Astrocyte of the hippocampus (primary cell): ENCODE data around the gene KIAA1586.
"Not testable (repeated sequence)": the region's sequence is repeated elsewhere in the genome, so short reads cannot be mapped to it uniquely, and the experiment has no call there.

Source experiments
- DNase-seq: peaks from one replicate; pipeline ENCODE4 v3.0.0; 2011; ENCODE audit warnings: low read depth, low spot score

KIAA1586 gene

GRCh38 chr6:57047257-57047585 is 728 bp downstream of the KIAA1586 start:
- DNase-seq = not testable (repeated sequence)

GRCh38 chr6:57047859-57048258 is 1.4 kb downstream of the KIAA1586 start:
- not testable (repeated sequence) for DNase-seq

- DNase-seq = no peak
Measured at GRCh38 chr6:57048577-57048976, 2.1 kb downstream of the KIAA1586 start.

GRCh38 chr6:57063847-57064246 is 17.4 kb downstream of the KIAA1586 start:
- DNase-seq = no peak

- DNase-seq = peak; percentile 46
Measured at GRCh38 chr6:57064809-57065208, 18.3 kb downstream of the KIAA1586 start.

GRCh38 chr6:57068061-57068460 is 21.6 kb downstream of the KIAA1586 start:
- peak; percentile 61 for DNase-seq

GRCh38 chr6:57069228-57069627 is 22.7 kb downstream of the KIAA1586 start:
- no peak for DNase-seq

- DNase-seq = peak; percentile 28
Measured at GRCh38 chr6:57069920-57070331, 23.4 kb downstream of the KIAA1586 start.

GRCh38 chr6:57072108-57072507 is 25.6 kb downstream of the KIAA1586 start:
- DNase-seq = no peak

- no peak for DNase-seq
Measured at GRCh38 chr6:57074383-57074782, 27.9 kb downstream of the KIAA1586 start.

GRCh38 chr6:57075092-57075491 is 28.6 kb downstream of the KIAA1586 start:
- no peak for DNase-seq

- no peak for DNase-seq
Measured at GRCh38 chr6:57078531-57079207, 32.2 kb downstream of the KIAA1586 start.

GRCh38 chr6:57085471-57085870 is 39.0 kb downstream of the KIAA1586 start:
- no peak for DNase-seq

- DNase-seq = no peak
Measured at GRCh38 chr6:57086843-57087242, 40.4 kb downstream of the KIAA1586 start.

GRCh38 chr6:57087916-57088315 is 41.4 kb downstream of the KIAA1586 start:
- no peak for DNase-seq

- no peak for DNase-seq
Measured at GRCh38 chr6:57089265-57089664, 42.8 kb downstream of the KIAA1586 start.

- DNase-seq = peak; percentile 98
Measured at GRCh38 chr6:57089687-57090457, 43.4 kb downstream of the KIAA1586 start, which contains the start of gene ZNF451. Gene ZNF451 (plus strand): TSS chr6:57090188. CDS start chr6:57090254, 66 bp downstream.

GRCh38 chr6:57090458-57091067 is 44.1 kb downstream of the KIAA1586 start:
- not testable (repeated sequence) for DNase-seq

- DNase-seq = not testable (repeated sequence)
Measured at GRCh38 chr6:57091375-57091774, 44.9 kb downstream of the KIAA1586 start.

GRCh38 chr6:57094689-57095088 is 48.2 kb downstream of the KIAA1586 start:
- DNase-seq = no peak

GRCh38 chr6:57097596-57097995 is 51.1 kb downstream of the KIAA1586 start:
- DNase-seq = peak; percentile 50

- DNase-seq = peak; percentile 7
Measured at GRCh38 chr6:57102976-57103375, 56.5 kb downstream of the KIAA1586 start.

GRCh38 chr6:57104336-57104735 is 57.8 kb downstream of the KIAA1586 start:
- no peak for DNase-seq
